GM23338 (cell line): ENCODE results near the gene CFAP92. TPM values are rescaled to one million over a fixed set of nuclear protein-coding genes. Genes with fewer than 3 reads are reported as not detected.

ENCODE experiments used
- ATAC-seq: fragments of 200-7000 bp; cut with Tn5 transposase; 3 replicates; pipeline ENCODE4 v1.9.1; 2020
- DNase-seq: peaks from one replicate; pipeline ENCODE4 v3.0.0-alpha.2; 2015; ENCODE audit warnings: low spot score
- H2AFZ ChIP-seq: fragments of 200-600 bp; sonication (generic); 2 replicates; pipeline ENCODE4 v1.8.0; 2016; ENCODE audit warnings: antibody characterized with exemption, mild to moderate bottlenecking, moderate library complexity
- H3F3A ChIP-seq: fragments of 200-600 bp; sonication (generic); replicated peaks from 2 replicates; pipeline ENCODE4 v1.8.0; 2017; ENCODE audit warnings: antibody characterized with exemption, mixed run types, low read depth
- H3K27ac ChIP-seq: fragments of 200-600 bp; sonication (generic); 2 replicates; pipeline ENCODE4 v1.6.1; 2016; ENCODE audit warnings: low read depth
- H3K27me3 ChIP-seq: fragments of 200-600 bp; sonication (generic); 2 replicates; pipeline ENCODE4 v1.8.0; 2016; ENCODE audit warnings: mild to moderate bottlenecking, mixed run types, moderate library complexity; ENCODE audit not compliant: insufficient read depth
- H3K36me3 ChIP-seq: fragments of 200-600 bp; sonication (generic); 2 replicates; pipeline ENCODE4 v1.8.0; 2016; ENCODE audit warnings: mild to moderate bottlenecking; ENCODE audit not compliant: insufficient read depth
- H3K4me1 ChIP-seq: fragments of 200-600 bp; sonication (generic); 2 replicates; pipeline ENCODE4 v1.8.0; 2016; ENCODE audit warnings: mild to moderate bottlenecking, moderate library complexity; ENCODE audit not compliant: insufficient read depth
- H3K4me2 ChIP-seq: fragments of 200-600 bp; sonication (generic); 2 replicates; pipeline ENCODE4 v1.7.1; 2017; ENCODE audit warnings: mixed run types
- H3K4me3 ChIP-seq: fragments of 200-600 bp; sonication (generic); 2 replicates; pipeline ENCODE4 v1.6.1; 2016; ENCODE audit warnings: mixed run types
- H3K79me2 ChIP-seq: fragments of 200-600 bp; sonication (generic); replicated peaks from 2 replicates; pipeline ENCODE4 v1.8.0; 2017; ENCODE audit warnings: mild to moderate bottlenecking; ENCODE audit not compliant: insufficient read depth
- H3K9me2 ChIP-seq: fragments of 200-600 bp; sonication (generic); 2 replicates; pipeline ENCODE4 v1.8.0; 2017; ENCODE audit not compliant: insufficient read depth
- H4K20me1 ChIP-seq: fragments of 200-600 bp; sonication (generic); replicated peaks from 2 replicates; pipeline ENCODE4 v1.8.0; 2017; ENCODE audit warnings: mild to moderate bottlenecking; ENCODE audit not compliant: insufficient read depth
- H3K27ac Mint-ChIP-seq: 2 replicates; pipeline ENCODE4 v1.8.0; 2020; ENCODE audit warnings: inconsistent platforms, mild to moderate bottlenecking, moderate library complexity, mixed read lengths
- H3K27me3 Mint-ChIP-seq: 3 replicates; pipeline ENCODE4 v1.8.0; 2022; ENCODE audit warnings: low read depth, mild to moderate bottlenecking, moderate library complexity, mixed read lengths, inconsistent platforms; ENCODE audit not compliant: insufficient read depth, poor library complexity
- H3K36me3 Mint-ChIP-seq: 3 replicates; pipeline ENCODE4 v1.8.0; 2021; ENCODE audit warnings: low read depth, mild to moderate bottlenecking, inconsistent platforms, moderate library complexity, mixed read lengths
- H3K4me1 Mint-ChIP-seq: 3 replicates; pipeline ENCODE4 v1.8.0; 2020; ENCODE audit warnings: mild to moderate bottlenecking, inconsistent platforms, mixed read lengths
- H3K4me3 Mint-ChIP-seq: 3 replicates; pipeline ENCODE4 v1.8.0; 2021; ENCODE audit warnings: moderate library complexity, mild to moderate bottlenecking, inconsistent platforms, mixed read lengths
- H3K9me3 Mint-ChIP-seq: 3 replicates; pipeline ENCODE4 v1.8.0; 2020; ENCODE audit warnings: moderate library complexity, mild to moderate bottlenecking, inconsistent platforms, mixed read lengths
- CREB1 ChIP-seq: fragments of 250-450 bp; sonication (Bioruptor Pico); IDR thresholded peaks from 2 replicates; pipeline ENCODE4 v1.5.0; 2020; ENCODE audit warnings: low read depth, mild to moderate bottlenecking, moderate library complexity
- CTCF ChIP-seq, 2 experiments: fragments of 200-600 bp in 1 of 2; sonication (generic) in 1 of 2; conservative IDR thresholded peaks; 2 replicates each; pipeline versions ENCODE4 v1.5.1 to v1.6.1; 2016 to 2017; ENCODE audit warnings: antibody characterized with exemption in 2 of 2, low read depth in 2 of 2, mild to moderate bottlenecking in 2 of 2, moderate library complexity in 1 of 2
- ETS1 ChIP-seq: IDR thresholded peaks from 2 replicates; pipeline ENCODE4 v1.6.1; 2016; ENCODE audit warnings: antibody characterized with exemption
- EZH2 ChIP-seq: fragments of 200-600 bp; sonication (generic); IDR thresholded peaks from one replicate; pipeline ENCODE4 v1.8.0; 2017; ENCODE audit warnings: antibody characterized with exemption, mild to moderate bottlenecking, low read depth; ENCODE audit not compliant: unreplicated experiment
- EZH2phosphoT487 ChIP-seq: fragments of 200-600 bp; sonication (generic); IDR thresholded peaks from one replicate; pipeline ENCODE4 v1.8.1; 2018; ENCODE audit warnings: antibody characterized with exemption; ENCODE audit not compliant: unreplicated experiment
- JUNB ChIP-seq: IDR thresholded peaks from one replicate; pipeline ENCODE4 v1.6.1; 2016; ENCODE audit warnings: antibody characterized with exemption; ENCODE audit not compliant: unreplicated experiment
- NANOG ChIP-seq: IDR thresholded peaks from 2 replicates; pipeline ENCODE4 v1.6.1; 2016; ENCODE audit warnings: antibody characterized with exemption, borderline replicate concordance
- POLR2AphosphoS5 ChIP-seq: IDR thresholded peaks from 2 replicates; pipeline ENCODE4 v1.6.1; 2016; ENCODE audit warnings: antibody characterized with exemption, low read depth
- REST ChIP-seq: IDR thresholded peaks from one replicate; pipeline ENCODE4 v1.6.1; 2018; ENCODE audit warnings: antibody characterized with exemption; ENCODE audit not compliant: unreplicated experiment
- STAT1 ChIP-seq: IDR thresholded peaks from one replicate; pipeline ENCODE4 v1.6.1; 2016; ENCODE audit warnings: antibody characterized with exemption; ENCODE audit not compliant: unreplicated experiment
- ZNF114 ChIP-seq: fragments of 250-450 bp; sonication (Bioruptor Pico); IDR thresholded peaks from 2 replicates; pipeline ENCODE4 v1.5.0; 2020; ENCODE audit warnings: mild to moderate bottlenecking, moderate library complexity
- ZNF331 ChIP-seq: fragments of 250-450 bp; sonication (Bioruptor Pico); IDR thresholded peaks from 2 replicates; pipeline ENCODE4 v1.5.0; 2020; ENCODE audit warnings: low read depth, mild to moderate bottlenecking, moderate library complexity
- ZNF462 ChIP-seq: fragments of 250-450 bp; sonication (Bioruptor Pico); IDR thresholded peaks from 2 replicates; pipeline ENCODE4 v1.5.0; 2020; ENCODE audit warnings: mild to moderate bottlenecking, moderate library complexity
- polyA plus RNA-seq: library from polyadenylated mRNA; unstranded; fragments of >200 nt; fragmentation: Nextera tagmentation; extraction: Ambion mirVana; gene quantifications from 2 replicates; pipeline ENCODE4 v1.2.1, GENCODE V29; 2016
- total RNA-seq: library from RNA; depleted of rRNA; stranded (reverse); fragments of >200 nt; shearing (Covaris generic); gene quantifications from 2 replicates; pipeline ENCODE4 v1.2.3, GENCODE V29; 2014

CFAP92 gene
- total and polyA plus RNA-seq, 2 experiments from 2014 or later: 1.6 to 2.3 TPM

- Mint-ChIP-seq H3K36me3 (no peaks in the 10 kb centered on the region), H3K4me1 (peaks cover 27% of the 10 kb centered on the region), H3K27me3 (peaks cover 9% of the 10 kb centered on the region), H3K9me3 (no peaks in the 10 kb centered on the region; the same call in 2 of the 3 replicates), H3K27ac (no peak overlapping the region), H3K4me3 (no peak overlapping the region)
- TF ChIP-seq STAT1 (no peak), ZNF114 (CRISPR knock-in tag) (no peak), NANOG (no peak), ZNF331 (no peak), ZNF462 (CRISPR knock-in tag) (no peak), POLR2AphosphoS5 (no peak), CTCF (conservative IDR thresholded peaks at IDR 0.05; ENCODE audit: low read depth in 2 of 2) (no peak), REST (no peak), EZH2 (no peak), CREB1 (CRISPR knock-in tag) (no peak), JUNB (no peak), EZH2phosphoT487 (no peak), ETS1 (no peak)
- Histone ChIP-seq H3K27ac (no peak overlapping the region), H3K4me1 (peaks cover 7% of the 10 kb centered on the region; the same call in 1 of the 2 replicates), H3F3A (no peaks in the 10 kb centered on the region), H4K20me1 (no peaks in the 10 kb centered on the region), H3K27me3 (no peaks in the 10 kb centered on the region), H2AFZ (no peak overlapping the region), H3K4me3 (no peak overlapping the region), H3K4me2 (no peak overlapping the region), H3K9me2 (no peaks in the 10 kb centered on the region), H3K79me2 (no peaks in the 10 kb centered on the region), H3K36me3 (no peaks in the 10 kb centered on the region)
- DNase-seq (no peak), ATAC-seq (no peak)
These were observed 43.2 kb upstream of the CFAP92 start for GRCh38 chr3:129037093-129037419.
